AG04450 (cell line): ENCODE data around the gene INPP5E. TPM values are rescaled to one million over a fixed set of nuclear protein-coding genes. Genes with fewer than 3 reads are reported as not detected.

Source experiments
- CTCF ChIA-PET: fragments of 300-600, 350-600 bp; formaldehyde crosslinking; extraction: SDS; loops from one replicate; lab custom pipeline; 2022; ENCODE audit warnings: antibody characterized with exemption, inconsistent platforms; lab: Charles Lee
- POLR2A ChIA-PET: fragments of 350-600 bp; formaldehyde crosslinking; extraction: SDS; loops from one replicate; lab custom pipeline; 2021; ENCODE audit warnings: antibody characterized with exemption, inconsistent platforms; lab: Yijun Ruan, JAX
- DNase-seq: peaks from one replicate; pipeline ENCODE4 v3.0.0-alpha.2; 2011; ENCODE audit warnings: low read depth, low spot score
- H3K27ac ChIP-seq: one replicate; pipeline ENCODE4 v1.5.1; 2012; ENCODE audit warnings: low read depth, low read length, control low read depth
- H3K27me3 ChIP-seq: one replicate; pipeline ENCODE4 v1.6.0; 2012; ENCODE audit warnings: low read length; ENCODE audit not compliant: control insufficient read depth, insufficient read depth
- H3K4me3 ChIP-seq: 2 replicates; pipeline ENCODE4 v1.5.1; 2011; ENCODE audit warnings: mild to moderate bottlenecking, low read depth, low read length, control low read depth
- H3K9me3 ChIP-seq: 2 replicates; pipeline ENCODE4 v1.5.1; 2012; ENCODE audit warnings: low read length; ENCODE audit not compliant: control insufficient read depth, insufficient read depth
- polyA plus RNA-seq: library from polyadenylated mRNA; depleted of rRNA; stranded (reverse); fragments of >200 nt; gene quantifications from 2 replicates; pipeline ENCODE4 v1.2.3, GENCODE V29; 2011
- TF ChIP-seq, protein P1 (sequence below): IDR thresholded peaks from 2 replicates; pipeline ENCODE4 v1.5.1; 2011; ENCODE audit warnings: low read depth, low read length, control low read depth, inconsistent platforms

The INPP5E gene
- polyA plus RNA-seq, 1 experiment: 4.3 TPM

DNA sequence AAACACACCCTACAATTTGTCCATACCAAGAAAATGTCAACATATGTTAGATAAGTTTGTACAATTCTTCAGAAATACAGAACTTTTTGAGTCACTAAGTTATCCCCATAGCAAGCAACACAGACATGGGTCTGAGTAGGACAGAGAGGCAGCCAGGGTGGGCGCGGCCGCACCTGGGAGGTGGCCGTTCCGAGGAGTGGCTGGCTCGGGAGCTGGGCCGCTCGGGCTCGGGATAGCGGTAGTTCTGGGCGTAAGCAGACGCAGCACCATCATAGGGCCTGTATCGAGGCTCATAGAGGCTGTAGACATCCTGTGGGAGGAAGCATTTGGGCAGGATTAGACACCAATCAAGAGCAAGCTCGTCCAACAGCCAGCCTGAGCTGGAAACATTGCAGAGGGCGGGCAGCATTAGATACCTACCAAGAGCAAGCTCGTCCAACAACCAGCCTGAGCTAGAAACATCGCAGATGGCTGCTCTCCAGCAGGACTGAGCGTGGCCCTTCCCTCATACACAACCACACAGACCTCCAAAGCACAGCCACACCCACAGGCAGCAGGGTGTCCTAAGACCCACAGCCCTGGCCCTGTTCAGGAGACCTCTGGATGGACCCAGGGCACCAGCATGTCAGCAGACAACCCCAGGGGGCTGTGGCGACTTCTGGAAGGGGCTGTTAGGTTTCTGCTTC is 32.3 kb upstream of the INPP5E start:
- DNase-seq: no peak
- TF ChIP-seq, protein P1, sequence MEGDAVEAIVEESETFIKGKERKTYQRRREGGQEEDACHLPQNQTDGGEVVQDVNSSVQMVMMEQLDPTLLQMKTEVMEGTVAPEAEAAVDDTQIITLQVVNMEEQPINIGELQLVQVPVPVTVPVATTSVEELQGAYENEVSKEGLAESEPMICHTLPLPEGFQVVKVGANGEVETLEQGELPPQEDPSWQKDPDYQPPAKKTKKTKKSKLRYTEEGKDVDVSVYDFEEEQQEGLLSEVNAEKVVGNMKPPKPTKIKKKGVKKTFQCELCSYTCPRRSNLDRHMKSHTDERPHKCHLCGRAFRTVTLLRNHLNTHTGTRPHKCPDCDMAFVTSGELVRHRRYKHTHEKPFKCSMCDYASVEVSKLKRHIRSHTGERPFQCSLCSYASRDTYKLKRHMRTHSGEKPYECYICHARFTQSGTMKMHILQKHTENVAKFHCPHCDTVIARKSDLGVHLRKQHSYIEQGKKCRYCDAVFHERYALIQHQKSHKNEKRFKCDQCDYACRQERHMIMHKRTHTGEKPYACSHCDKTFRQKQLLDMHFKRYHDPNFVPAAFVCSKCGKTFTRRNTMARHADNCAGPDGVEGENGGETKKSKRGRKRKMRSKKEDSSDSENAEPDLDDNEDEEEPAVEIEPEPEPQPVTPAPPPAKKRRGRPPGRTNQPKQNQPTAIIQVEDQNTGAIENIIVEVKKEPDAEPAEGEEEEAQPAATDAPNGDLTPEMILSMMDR: no peak
- ChIA-PET POLR2A (no interaction called here), CTCF (no interaction called here)
- Histone ChIP-seq H3K27ac (no peak overlapping the region), H3K4me3 (no peak overlapping the region), H3K27me3 (no peaks in the 10 kb centered on the region), H3K9me3 (no peaks in the 10 kb centered on the region; the same call in 1 of the 2 replicates)

DNA sequence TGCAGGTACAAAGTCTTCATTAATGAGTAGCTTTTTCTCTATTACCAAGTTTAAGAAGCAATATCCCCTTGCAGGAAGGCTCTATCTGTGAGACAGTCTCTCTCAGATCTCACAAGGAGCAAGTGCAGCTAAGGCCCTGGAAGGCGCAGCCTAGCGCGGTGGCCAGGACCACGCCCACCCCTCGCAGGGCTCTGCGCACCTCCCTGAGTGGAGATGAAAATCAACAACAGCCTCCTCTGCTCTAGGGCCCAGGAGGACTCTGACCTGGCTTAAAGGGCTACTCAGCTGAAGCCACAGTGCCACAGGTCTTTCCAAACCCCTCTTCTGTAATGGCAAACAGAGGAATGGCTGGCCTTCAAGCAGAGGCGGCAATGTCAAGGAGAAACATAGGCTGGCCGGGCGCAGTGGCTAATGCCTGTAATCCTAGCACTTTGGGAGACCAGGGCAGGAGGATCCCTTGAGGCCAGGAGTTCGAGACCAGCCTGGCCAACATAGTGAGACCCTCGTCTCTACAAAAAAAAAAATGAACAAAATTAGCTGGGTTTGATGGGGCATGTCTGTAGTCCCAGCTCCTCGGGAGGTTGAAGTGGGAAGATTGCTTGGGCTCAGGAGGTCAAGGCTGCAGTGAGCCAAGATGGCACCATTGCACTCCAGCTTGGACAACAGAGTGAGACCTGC is 31.3 kb upstream of the INPP5E start:
- ChIA-PET CTCF (no interaction called here), POLR2A (interaction anchor here (0.7 kb wide), 1 partner anchor 230 kb away, joined by 4 read pairs; no protein-coding TSS in a partner anchor)
- DNase-seq: no peak
- Histone ChIP-seq H3K27ac (no peak overlapping the region), H3K27me3 (no peaks in the 10 kb centered on the region), H3K9me3 (no peaks in the 10 kb centered on the region), H3K4me3 (no peak overlapping the region)
- TF ChIP-seq, protein P1: no peak

DNA sequence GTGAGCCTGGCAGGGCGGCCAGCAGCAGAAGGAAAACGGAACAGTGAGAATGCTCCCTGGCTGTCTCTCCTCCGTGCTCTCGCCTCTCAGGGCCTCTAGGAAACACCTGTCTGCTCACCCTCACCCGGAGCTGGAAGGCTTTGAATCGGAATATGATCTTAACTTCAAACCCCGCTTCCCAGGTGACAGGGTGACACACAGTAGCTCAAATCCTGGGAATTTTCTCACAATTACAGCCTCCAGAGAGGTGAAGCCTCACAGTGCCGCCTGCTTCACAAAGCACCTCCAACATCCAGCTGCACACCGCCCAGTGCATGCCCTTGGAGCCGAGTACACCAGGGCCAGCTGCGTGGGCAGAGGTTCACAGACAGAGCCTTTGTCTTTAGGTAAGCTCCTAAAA is 30.7 kb upstream of the INPP5E start:
- TF ChIP-seq, protein P1: no peak
- Histone ChIP-seq H3K9me3 (no peaks in the 10 kb centered on the region), H3K27ac (no peak overlapping the region), H3K4me3 (no peak overlapping the region), H3K27me3 (no peaks in the 10 kb centered on the region)
- no peak for DNase-seq
- POLR2A ChIA-PET: interaction anchor here (0.7 kb wide), 1 partner anchor 231 kb away, joined by 4 read pairs; no protein-coding TSS in a partner anchor
- CTCF ChIA-PET: no interaction called here

DNA sequence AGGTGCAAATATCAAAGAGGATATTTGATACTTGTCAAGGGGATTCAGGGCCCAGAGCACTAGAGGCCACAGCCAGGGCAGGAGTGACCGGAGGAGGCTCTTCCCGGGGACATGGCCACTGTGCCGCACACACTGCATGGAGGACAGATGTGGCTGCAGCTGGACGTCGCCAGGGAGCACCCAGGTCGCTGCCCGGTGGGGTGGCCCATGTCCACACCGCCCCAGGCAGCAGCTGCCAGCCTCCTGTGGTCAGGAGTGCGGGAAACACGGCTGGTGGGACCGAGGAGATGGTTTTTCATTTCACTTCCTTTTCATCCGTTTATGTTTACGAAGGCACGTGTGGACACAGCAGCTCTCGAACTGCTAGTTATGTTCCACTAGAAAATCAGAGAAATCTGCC is 28.1 kb upstream of the INPP5E start:
- Histone ChIP-seq H3K4me3 (no peak overlapping the region), H3K9me3 (no peaks in the 10 kb centered on the region), H3K27ac (no peak overlapping the region), H3K27me3 (no peaks in the 10 kb centered on the region)
- DNase-seq: no peak
- CTCF ChIA-PET: no interaction called here
- TF ChIP-seq, protein P1: no peak
- POLR2A ChIA-PET: no interaction called here

DNA sequence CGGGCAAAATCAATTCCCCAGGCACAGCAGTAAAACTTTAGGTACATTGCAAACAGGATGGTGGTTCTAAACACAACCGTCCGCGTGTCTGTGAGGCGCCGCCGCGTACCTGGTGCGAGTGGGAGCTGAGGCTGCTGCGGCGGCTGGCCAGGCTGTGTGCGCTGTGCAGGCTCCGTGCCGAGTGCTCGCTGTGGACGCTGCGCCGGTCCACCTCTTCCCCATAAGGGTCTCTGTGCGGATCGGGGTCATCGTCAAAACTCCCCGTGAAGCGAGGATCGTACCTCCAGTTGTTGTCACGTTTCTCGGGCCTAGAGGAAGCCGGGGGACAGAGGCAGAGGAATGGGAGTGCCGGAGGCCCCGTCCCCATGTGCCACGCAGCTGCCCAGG is 26.5 kb upstream of the INPP5E start:
- Histone ChIP-seq H3K4me3 (no peak overlapping the region), H3K27me3 (no peaks in the 10 kb centered on the region), H3K9me3 (no peaks in the 10 kb centered on the region), H3K27ac (no peak overlapping the region)
- TF ChIP-seq, protein P1: no peak
- DNase-seq: no peak
- ChIA-PET CTCF (no interaction called here), POLR2A (no interaction called here)
